Left colon (tissue), 2 donors: Measurements from ENCODE around the gene TPCN2. TPM values are rescaled to one million over a fixed set of nuclear protein-coding genes. Genes with fewer than 3 reads are reported as not detected.

ENCODE experiments used
- ATAC-seq: fragments of 200-7000 bp; cut with Tn5 transposase; one replicate; pipeline ENCODE4 v1.9.1; 2020; ENCODE audit warnings: mild to moderate bottlenecking, moderate library complexity
- DNase-seq, 2 donors: peaks; one replicate each; pipeline ENCODE4 v3.0.0-alpha.2; 2020
- intact Hi-C, 2 donors: fragments of 100-400 bp; cut with DNase I in 1 of 2; cut with micrococcal nuclease in 1 of 2; formaldehyde crosslinking; loops; one replicate each; pipeline versions ENCODE4 v1.11.2 to v1.14.0; 2022; cut with DNase I, micrococcal nuclease
- total RNA-seq, 2 donors: library from RNA; stranded (reverse); fragmentation: NEBNext Ultra II Directional; extraction: Animal tissue kit (Norgen Biotek cat#: 25700); gene quantifications; one replicate each; pipeline ENCODE4 v1.2.1, GENCODE V29; 2021
- donor health status: DM: no; HTN: no; CAD: no.
- donor health status: DM: yes; HTN: yes; CAD: no.

TPCN2 gene
- total RNA-seq, 2 donors from 2014 or later: 17.1 to 17.6 TPM

DNA sequence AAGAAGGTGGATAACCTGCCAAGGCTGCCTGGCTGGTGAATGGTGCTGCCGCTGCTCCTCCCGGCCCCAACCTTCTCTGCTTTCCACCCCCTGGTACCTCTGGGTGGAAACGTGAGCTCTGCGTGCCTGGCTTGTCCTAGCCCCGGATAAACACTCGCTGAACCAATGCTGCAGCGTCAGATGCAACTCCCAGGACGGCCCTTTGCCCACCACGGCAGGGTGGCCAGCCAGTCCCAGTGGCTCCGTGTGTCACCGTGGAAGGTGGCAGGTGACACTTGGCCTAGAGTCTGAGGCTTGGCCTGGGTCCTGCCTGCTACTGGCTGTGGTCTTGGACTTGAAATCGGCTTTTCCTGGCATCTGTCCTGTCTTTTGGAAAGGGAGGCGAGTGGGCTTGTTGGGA is 47.7 kb downstream of the TPCN2 start:
- intact Hi-C loops: no loop called here
- ATAC-seq (no peak), DNase-seq (no peak)

DNA sequence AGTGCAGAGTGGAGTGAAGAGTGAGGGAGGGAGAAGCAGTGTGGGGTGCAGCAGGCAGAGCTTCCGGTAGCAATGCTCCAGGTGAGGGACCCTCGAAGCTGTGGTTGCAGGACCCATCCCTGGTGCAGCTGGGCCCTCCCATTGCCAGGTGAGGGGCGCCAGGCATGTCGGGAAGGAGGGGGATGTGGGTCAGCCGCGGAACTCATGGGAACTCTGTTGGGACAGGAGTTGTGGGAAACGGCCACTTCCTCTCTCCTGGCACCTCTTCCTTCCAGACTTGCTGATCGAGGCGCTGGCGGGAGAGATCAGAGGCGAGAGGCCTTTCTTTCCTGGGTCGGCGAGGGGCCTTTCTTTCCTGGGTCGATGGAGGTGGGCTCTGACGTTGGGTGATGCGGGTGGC is 48.5 kb downstream of the TPCN2 start:
- DNase-seq (no peak), ATAC-seq (no peak)
- intact Hi-C loops: no loop called here

DNA sequence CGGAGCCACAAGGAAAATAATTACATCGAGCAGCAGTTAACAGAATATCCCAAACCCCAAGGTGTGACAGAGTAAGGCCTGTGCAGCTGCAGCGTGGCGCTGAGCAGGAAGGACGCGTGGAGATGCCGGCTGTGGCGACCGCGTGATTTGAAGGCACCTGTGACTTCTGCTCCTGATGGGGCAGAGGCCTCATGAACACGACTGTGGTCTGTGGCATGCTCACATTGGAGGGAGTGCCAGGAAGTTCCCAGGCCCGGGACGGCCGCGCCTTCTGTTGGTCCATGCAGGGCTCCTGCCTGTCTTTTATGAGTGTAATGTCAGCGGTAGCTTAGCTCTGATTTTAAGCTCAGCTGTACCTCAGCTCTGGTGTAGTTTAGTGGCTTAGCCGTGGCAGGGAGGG is 50.4 kb downstream of the TPCN2 start:
- intact Hi-C loops: no loop called here
- ATAC-seq (peak; percentile 68), DNase-seq (peak in 1 of 2 donors; percentile 53)

DNA sequence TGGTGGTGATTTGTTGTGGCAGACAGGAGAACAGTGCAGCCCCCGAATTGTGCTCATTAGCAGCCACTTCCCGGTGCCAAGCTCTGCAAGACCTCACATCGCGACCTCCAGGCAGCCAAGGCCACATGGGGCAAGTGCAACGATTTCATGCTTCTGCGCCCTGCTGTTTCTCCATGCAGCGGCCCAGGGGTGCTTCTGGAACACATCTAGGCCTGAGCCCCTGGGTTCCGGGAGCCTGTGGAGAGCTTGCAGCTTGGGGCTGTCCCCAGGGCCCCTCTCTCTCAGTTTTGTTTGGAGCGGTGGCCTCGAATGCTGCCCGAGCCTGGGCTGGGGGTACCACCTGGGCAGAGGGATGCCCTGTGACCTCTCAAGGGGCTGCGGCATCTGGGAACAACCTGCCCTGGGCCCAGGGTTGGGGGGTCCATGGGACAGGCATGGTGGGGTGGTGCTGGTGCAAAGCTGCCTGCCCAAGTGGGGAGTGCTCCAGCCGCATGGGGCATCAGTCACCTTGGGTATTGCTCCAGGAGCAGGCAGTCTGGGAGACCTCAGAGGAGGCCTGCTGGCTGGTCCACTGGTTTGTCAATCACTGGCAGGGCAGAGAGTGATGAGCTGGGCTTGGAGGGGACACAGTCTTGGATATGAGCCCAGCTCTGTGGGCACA is 51.9 kb downstream of the TPCN2 start:
- DNase-seq (no peak), ATAC-seq (no peak)
- intact Hi-C loops: loop anchor here (5.0 kb wide), 1 partner anchor 542 kb away; the partner anchor contains the start of gene CCND1 (in 2 of the 2)

DNA sequence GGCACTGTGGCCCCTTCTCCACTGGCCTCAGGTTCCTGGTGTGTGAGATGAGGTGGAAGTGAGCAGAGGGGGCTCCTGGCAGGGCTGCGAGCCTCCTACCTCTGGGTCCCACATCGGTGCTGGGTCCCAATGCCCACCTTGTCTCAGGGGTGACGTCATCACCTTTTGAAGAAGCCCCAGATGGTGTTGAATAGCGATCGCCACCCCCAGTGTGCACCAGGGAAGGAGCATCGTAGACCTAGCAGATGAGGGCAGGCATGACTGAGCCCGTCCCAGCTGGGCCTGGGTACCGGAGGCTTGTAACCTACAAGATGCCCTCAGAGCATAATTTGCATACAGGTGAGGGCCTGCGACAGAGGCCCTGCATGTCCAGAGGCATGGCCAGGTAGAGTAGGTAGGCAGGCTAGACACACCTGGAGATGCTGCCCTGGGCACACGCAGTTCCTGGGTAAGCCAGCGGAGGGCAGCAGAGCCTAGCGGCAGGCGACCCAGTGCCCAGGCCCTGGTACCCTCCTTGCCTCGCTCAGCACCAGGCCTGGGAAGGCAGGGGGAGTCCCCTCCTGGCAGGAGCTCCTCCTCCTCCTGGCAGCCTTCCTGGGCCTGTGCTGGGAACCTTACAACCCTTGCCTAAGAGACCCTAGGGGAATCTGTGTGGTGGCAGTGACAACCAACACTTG is 52.5 kb downstream of the TPCN2 start:
- ATAC-seq: peak; percentile 86
- DNase-seq: peak; percentile 78 to 79
- intact Hi-C loops: loop anchor here (5.0 kb wide), 1 partner anchor 541 kb away; the partner anchor contains the start of gene CCND1 (in 2 of the 2)

DNA sequence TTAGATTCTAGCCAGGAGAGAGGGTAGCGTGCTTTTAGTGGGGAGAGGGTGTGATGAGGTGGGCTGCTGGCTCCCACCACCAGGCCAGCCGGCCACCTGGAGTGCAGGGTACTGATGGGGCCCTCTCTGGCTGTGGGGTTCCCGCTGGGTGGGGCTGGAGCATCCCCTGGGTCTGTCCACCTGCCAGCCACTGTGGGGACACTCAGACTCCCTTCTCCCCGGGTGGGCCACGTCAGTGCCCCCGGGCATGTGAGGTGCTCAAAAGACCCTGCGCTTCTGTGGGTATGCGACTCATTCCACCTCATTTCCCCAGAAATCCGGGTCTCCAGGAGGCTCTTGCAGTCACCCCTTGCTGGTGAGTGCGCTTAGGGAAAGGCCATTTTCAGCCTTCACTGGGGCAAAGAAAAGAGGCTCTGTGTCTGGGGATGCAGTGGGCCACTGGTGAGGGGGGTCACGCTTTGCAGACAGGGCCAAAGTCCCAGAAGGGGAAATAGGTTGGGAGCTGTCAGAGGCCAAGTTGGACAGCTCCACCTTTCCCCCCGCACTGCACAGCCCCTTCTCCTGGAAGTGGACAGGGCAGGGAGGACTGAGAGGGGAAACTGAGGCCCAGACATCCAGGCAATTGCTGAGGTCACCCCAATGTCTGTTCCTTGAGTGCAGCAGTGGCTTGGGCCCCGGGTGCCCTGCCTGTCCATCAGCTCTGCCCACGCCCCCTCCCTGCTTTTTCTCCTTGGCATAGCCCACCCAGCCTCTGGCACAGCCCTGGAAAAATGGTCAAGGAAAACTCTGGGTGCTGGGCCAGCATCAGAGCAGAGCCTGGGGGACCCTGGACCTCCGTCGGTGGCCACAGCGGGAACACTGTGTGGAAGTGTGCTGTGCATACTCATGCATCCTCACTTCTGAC is 53.3 kb downstream of the TPCN2 start:
- intact Hi-C loops: loop anchor here (5.0 kb wide), 1 partner anchor 540 kb away; the partner anchor contains the start of gene CCND1 (in 2 of the 2)
- no peak for ATAC-seq
- DNase-seq: no peak

DNA sequence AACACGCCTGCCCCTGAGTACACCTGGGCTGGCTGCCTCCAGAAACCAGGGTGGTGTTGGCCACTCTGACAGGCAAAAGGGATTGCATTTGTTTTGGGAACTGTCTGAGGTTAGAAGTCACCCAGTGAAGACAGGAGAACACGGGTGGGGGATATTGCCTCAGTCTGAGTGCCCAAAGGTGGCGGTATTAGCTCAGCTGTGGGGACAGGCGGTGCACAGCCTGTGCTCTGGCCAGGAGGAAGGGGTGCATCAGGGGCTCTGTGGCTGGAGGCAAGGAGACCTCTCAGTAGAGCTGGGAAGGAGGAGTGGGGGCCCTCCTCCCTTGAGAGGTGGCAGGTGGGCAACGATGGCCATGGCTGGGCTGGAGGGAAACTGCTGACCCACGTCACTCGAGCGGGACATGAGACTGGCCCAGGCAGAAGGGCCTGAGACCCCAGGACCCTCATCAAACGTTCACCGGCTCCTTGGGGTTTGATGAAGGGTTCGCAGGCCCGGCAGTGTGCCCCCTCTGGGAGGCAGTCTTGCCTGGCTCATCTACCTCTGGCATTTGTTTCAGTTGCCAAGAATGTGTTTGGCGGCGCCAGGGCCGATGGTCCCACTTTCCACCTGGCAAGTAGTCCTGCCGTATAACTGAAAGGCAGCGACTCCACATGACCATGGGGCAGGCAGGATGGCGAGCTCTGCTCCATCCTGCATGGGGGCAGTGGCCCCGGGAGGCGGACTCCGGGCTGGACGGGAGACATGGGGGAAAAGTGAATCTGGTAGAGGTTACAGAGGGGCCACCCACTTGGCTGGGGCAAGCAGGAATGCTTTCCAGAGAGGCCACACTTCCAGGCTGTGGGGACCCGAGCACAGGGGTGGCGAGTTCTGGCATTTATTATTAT is 54.2 kb downstream of the TPCN2 start:
- DNase-seq: no peak
- intact Hi-C loops: loop anchor here (5.0 kb wide), 1 partner anchor 539 kb away; the partner anchor contains the start of gene CCND1 (in 2 of the 2)

DNA sequence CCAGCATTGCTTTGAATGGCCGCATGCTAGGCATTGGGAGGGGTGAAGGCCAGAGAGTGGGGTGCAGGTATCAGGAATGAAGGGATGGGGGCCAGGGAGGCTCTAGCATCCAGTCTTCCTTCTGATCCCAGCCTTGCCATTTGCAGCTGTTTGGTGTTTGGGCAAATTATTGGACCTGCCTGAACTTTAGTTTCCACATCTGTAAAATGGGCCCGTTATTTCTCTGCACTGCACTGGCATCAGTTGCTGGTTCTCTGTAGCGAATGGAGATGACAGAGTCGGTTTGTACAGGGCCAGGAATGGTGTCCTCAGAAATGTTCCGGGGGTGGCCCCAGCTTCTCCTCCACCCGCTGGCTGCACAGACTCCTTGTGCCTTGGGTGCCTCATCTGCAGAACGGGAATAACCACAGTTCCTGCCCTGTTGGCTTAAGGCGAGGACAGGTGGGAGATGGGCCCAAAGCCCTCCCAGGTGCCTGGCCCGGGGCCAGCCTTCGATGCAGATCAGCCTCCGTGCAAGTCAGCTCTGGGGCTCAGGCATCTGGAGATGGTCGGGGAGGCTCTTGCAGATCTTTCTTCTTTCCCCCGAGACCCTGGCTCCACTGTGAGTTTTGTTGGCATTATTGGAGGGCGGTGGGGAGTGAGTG is 55.6 kb downstream of the TPCN2 start:
- intact Hi-C loops: loop anchor here (5.0 kb wide), 1 partner anchor 538 kb away; the partner anchor contains the start of gene CCND1 (in 2 of the 2)
- ATAC-seq: no peak

More for the DNA sequence above, 54.2 kb downstream of the TPCN2 start:
- no peak for ATAC-seq

DNA sequence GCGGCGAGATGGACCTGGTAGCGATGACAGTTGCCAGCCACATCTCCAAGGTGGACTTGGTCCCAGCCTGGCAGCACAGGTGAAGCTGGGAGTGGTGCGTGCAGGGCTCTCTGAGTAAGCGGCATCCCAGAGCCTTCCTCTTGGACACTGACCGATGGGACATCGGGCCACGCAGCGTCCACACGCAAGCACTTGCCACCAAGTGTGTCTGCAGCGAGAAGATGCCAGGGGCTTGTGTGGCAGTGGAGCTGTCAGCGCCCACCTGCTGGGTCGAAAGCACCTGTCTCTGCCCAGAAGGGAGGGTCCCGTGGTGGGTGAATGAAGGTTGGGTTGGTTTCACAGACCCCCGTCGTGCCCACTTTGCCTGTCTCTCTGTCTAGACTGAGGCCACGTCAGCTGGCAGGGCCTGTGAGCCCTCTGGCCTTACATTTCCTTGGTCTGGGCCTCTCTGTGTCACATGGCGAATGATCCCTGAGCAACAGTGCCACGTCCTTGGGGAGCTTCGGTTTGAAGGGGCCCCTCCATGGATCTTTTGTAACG is 56.2 kb downstream of the TPCN2 start:
- intact Hi-C loops: loop anchor here (5.0 kb wide), 1 partner anchor 537 kb away; the partner anchor contains the start of gene CCND1 (in 2 of the 2)
- no peak for ATAC-seq
- no peak for DNase-seq

More for the DNA sequence above, 55.6 kb downstream of the TPCN2 start:
- DNase-seq: no peak

DNA sequence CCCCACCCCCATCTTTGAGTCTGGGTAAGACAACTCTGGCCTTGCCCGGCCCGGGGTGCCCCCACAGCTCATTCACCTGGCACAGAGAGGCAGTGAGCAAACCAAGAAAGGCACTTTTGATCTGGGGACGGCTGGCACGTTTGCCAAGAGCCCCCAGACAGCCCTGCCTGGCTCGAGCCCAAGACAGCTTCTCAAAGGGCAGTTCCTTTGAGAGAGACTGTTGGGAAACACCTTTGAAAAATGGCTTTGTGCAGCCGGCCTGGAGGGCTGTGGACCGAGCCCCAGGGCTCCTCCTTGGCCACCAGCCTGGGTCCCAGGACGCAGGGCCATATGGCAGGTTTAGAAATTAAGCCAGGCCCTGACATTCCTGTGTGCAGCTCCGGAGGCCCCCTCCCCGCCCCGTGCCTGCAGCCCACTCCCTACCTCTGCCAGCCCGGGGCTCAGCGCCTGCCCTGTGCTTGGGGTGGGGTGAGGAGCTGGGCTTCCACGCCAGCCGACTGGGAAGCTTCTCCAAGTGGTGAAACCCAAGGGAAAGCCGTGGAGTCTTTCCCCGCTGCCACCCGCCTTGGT is 56.8 kb downstream of the TPCN2 start:
- no peak for ATAC-seq
- no peak for DNase-seq
- intact Hi-C loops: no loop called here

DNA sequence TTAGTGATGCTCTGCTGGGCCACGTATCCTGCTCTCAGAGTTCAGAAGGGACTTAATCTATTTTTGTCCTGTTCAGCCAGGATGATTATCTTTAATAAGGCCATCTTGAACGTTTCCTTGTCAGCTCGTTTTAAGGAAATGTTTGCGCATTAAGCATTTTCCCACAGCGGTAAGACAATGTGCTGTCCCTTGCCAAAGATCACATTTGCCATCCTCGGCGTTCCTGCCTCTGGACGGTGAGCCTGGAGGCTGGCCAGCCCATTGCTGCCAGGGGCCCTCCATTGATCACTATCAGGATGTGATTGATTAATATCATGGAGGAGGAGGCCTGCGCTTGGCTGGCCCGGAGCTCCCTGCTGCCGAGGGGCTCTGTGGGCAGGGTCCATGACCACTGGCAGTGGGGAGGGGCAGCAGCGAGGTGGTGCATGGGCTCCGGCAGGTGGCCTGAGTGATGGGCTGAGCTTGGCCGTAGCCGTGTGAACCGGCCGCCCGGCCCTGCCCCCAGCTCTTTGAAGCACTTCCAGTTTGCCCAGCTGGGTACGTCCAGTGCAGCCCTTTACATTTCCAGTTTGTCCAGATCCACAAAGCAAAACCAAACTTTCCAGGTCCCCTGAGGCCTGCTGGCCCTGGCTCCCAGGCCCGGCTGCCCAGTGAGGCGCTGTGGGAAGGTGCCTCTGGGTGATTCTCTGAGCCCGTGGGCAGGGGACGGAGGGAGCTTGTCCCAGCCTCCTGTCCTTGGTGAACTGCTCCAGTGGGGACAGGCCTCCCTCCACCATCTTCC is 57.5 kb downstream of the TPCN2 start:
- intact Hi-C loops: no loop called here
- ATAC-seq: no peak
- DNase-seq: no peak

DNA sequence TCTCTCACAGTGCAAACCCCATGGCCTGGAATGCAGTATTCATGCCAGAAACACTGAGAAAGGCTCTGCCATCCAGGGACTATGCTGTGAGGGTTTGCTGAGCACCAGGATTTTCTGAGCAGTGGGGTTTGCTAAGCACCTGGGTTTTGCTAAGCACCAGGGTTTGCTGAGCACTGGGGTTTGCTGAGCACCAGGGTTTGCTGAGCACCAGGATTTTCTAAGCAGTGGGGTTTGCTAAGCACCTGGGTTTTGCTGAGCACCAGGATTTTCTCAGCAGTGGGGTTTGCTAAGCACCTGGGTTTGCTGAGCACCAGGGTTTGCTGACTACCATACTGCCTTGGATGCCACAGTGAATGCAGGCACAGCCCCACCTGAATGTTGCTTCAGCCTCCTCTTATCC is 58.7 kb downstream of the TPCN2 start:
- no peak for ATAC-seq
- intact Hi-C loops: no loop called here

DNA sequence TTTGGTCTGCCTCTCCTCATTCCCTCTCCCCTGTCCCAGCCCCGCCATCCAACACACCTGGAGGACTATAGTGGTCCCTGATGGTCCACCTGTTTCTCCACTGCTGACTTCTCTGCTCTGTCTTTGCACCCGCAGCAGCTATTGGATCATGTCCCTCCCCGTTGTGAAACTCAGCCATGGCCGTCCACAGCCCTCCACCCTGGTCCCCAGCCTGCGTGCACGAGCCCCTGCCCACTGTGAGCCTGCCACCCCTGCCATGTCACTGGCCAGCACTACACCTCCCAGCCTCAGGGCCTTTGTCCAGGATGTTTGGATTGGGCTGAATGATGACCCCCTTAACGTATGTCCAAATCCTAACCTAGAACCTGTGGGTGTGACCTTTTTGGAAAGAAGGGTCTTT is 59.3 kb downstream of the TPCN2 start:
- ATAC-seq: no peak
- no peak for DNase-seq
- intact Hi-C loops: no loop called here

More for the DNA sequence above, 58.7 kb downstream of the TPCN2 start:
- DNase-seq: no peak

DNA sequence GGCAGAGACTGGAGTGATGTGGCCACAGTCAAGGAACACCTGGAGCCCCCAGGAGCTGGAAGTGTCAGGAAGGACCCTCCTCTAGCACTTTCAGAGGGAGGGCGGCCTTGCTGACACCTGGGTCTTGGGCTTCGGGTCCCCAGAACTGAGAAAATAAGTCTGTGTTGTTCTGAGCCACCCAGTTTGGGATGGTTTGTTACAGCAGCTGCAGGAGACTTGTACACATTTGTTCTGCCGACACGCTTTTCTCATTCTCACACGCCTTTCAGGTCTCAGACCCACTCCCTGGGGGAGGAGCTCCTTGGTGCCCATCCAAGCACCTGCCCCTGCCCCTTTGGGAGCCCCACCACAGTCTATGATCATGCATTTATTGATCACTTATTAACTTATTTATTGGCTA is 59.8 kb downstream of the TPCN2 start:
- ATAC-seq (no peak), DNase-seq (no peak)
- intact Hi-C loops: no loop called here

DNA sequence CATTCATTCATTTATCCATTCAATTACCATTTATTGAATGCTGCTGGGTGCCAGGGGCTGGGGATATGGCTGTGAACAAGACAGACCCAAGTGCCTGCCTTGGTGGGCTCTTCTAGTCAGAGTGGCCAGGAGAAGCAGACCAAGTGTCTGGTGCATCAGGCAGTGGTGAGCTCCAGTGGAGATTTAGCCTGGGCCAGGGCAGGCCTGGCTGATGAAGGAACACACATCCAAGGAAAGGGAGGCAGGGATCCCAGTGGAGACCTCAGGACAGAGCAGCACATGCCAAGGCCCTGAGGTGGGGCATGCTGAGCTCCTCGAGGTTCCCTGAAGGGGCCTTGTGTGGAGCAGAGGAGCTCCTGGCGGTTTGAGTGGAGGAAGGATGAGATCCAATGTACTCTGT is 60.4 kb downstream of the TPCN2 start:
- DNase-seq (no peak), ATAC-seq (no peak)
- intact Hi-C loops: no loop called here

DNA sequence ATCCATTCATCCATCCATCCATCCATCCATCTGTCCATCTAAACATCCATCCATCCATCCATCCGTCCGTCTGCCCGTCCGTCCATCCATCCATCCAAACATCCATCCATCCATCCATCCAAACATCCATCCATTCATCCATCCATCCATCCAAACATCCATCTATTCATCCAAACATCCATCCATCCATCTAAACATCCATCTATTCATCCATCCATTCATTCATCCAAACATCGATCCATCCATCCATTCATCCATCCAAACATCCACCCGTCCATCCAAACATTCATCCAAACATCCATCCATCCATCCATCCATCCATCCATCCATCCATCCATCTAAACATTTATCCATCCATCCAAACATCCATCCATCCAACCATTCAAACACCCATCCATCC is 61.7 kb downstream of the TPCN2 start:
- no peak for ATAC-seq
- intact Hi-C loops: no loop called here
- DNase-seq: no peak
